Esophagus muscularis mucosa (tissue), 3 donors: Measurements from ENCODE around the gene PTS.

Experiments
- CTCF ChIP-seq, 3 experiments: fragments of 200-600 bp in 2 of 3; fragments of 450-650 bp in 1 of 3; sonication (generic) in 2 of 3; IDR thresholded peaks; one replicate each; pipeline ENCODE4 v1.5.1; 2017 to 2019; ENCODE audit warnings: antibody characterized with exemption in 3 of 3, mild to moderate bottlenecking in 2 of 3, moderate library complexity in 1 of 3
- POLR2A ChIP-seq: fragments of 450-650 bp; IDR thresholded peaks from one replicate; pipeline ENCODE4 v1.6.1; 2017; ENCODE audit warnings: antibody characterized with exemption, moderate library complexity, mild to moderate bottlenecking, low read depth

GRCh38 chr11:112179601-112180000, 46.6 kb upstream of the PTS start:
- no peak for TF ChIP-seq CTCF (IDR thresholded peaks at IDR 0.05)
- no peak for TF ChIP-seq POLR2A
